Measurements from ENCODE around the gene DNAJC6. TPM values are rescaled to one million over a fixed set of nuclear protein-coding genes. Genes with fewer than 3 reads are reported as not detected.
A peak's percentile ranks its signal among the peaks of the same experiment; 100 is the strongest.

Gene DNAJC6
- total RNA-seq, 3 donors from 2014 or later (not counting 1 experiment from before 2014, with no cell fraction given), result 0.77 to 1.2 (median 0.89) TPM

DNA sequence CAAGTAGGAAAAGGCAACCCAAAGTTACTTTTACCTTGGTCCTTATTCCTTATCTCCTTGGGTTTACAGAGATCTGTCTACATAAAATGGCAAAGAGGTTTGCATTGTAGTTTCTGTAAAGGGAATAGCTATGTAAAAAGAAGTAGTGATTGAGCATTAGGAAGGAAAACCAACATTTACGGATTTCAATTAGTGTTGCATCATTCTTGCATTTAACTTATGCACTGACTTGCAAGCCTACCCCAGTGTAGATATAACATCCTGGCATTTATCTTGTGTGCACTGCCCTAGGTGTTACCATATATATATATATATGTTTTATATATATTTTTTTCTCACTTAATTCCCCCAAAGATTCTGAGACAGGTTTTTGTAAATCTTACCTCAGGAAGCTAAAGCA lies 107.4 kb downstream of the DNAJC6 start:
- Mint-ChIP-seq H3K4me1 (peaks cover 8 to 9% of the 10 kb centered on the region in 2 donors), H3K4me3 (no peak overlapping the region)

DNA sequence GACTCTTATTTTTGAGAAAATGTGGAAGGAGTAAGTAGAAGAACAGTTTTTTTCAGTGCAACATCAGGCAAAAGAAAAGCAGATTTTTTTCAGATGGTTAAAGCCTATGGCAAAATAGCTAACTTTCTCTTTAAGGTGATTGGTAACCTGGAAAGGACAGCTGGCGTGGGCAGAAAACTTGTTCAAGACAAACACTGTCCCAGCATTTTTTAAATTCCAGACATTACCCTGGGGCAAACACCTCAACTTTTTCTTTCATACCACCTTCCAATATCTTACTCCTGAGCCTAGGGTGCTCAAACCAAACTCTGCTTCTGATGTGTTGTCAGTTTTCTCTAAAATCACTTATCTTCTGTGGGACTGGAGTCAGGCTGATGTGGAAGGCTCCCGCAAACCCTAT lies 108.4 kb downstream of the DNAJC6 start:
- no peak overlapping the region for H3K4me3 Mint-ChIP-seq
- TF ChIP-seq, protein P1, sequence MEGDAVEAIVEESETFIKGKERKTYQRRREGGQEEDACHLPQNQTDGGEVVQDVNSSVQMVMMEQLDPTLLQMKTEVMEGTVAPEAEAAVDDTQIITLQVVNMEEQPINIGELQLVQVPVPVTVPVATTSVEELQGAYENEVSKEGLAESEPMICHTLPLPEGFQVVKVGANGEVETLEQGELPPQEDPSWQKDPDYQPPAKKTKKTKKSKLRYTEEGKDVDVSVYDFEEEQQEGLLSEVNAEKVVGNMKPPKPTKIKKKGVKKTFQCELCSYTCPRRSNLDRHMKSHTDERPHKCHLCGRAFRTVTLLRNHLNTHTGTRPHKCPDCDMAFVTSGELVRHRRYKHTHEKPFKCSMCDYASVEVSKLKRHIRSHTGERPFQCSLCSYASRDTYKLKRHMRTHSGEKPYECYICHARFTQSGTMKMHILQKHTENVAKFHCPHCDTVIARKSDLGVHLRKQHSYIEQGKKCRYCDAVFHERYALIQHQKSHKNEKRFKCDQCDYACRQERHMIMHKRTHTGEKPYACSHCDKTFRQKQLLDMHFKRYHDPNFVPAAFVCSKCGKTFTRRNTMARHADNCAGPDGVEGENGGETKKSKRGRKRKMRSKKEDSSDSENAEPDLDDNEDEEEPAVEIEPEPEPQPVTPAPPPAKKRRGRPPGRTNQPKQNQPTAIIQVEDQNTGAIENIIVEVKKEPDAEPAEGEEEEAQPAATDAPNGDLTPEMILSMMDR (IDR thresholded peaks at IDR 0.05), result no peak
- WGBS (ENCODE audit: insufficient coverage), result 82% methylated on average over 1 of the region's 2 CpGs
- Histone ChIP-seq H3K27ac (ENCODE audit: low read length) (no peak overlapping the region), H3K4me3 (ENCODE audit: low read length) (no peak overlapping the region), H3K36me3 (ENCODE audit: control insufficient read depth, insufficient read depth, low read length) (no peaks in the 10 kb centered on the region), H3K4me1 (ENCODE audit: control insufficient read depth, insufficient read depth, low read length) (peaks cover 13% of the 10 kb centered on the region), H3K27me3 (ENCODE audit: control insufficient read depth, insufficient read depth, low read length) (no peaks in the 10 kb centered on the region), H3K9me3 (ENCODE audit: control insufficient read depth, insufficient read depth, low read length) (no peaks in the 10 kb centered on the region)
- no peak overlapping the region for H3K27ac Mint-ChIP-seq
- H3K27me3 Mint-ChIP-seq (ENCODE audit: low read depth in 2 of 2), result peaks cover 11 to 36% of the 10 kb centered on the region in 2 donors
- no peaks in the 10 kb centered on the region for H3K36me3 Mint-ChIP-seq
- no peak for DNase-seq
- H3K9me3 Mint-ChIP-seq, result no peaks in the 10 kb centered on the region
- intact Hi-C loops (cut with micrococcal nuclease), result no loop called here
- peaks cover 8 to 9% of the 10 kb centered on the region in 2 donors for H3K4me1 Mint-ChIP-seq
- ATAC-seq, result no peak

More for the DNA sequence above, 107.4 kb downstream of the DNAJC6 start:
- H3K27ac Mint-ChIP-seq, result no peak overlapping the region
- intact Hi-C loops (cut with micrococcal nuclease), result no loop called here
- H3K36me3 ChIP-seq (ENCODE audit: control insufficient read depth, insufficient read depth, low read length), result no peaks in the 10 kb centered on the region
- no peaks in the 10 kb centered on the region for H3K9me3 ChIP-seq (ENCODE audit: control insufficient read depth, insufficient read depth, low read length)
- peaks cover 7% of the 10 kb centered on the region for H3K4me1 ChIP-seq (ENCODE audit: control insufficient read depth, insufficient read depth, low read length)
- H3K4me3 ChIP-seq (ENCODE audit: low read length), result no peak overlapping the region
- H3K36me3 Mint-ChIP-seq, result no peaks in the 10 kb centered on the region
- no peaks in the 10 kb centered on the region for H3K9me3 Mint-ChIP-seq
- TF ChIP-seq, protein P1 (IDR thresholded peaks at IDR 0.05), result no peak
- no peaks in the 10 kb centered on the region for H3K27me3 ChIP-seq (ENCODE audit: control insufficient read depth, insufficient read depth, low read length)
- H3K27me3 Mint-ChIP-seq (ENCODE audit: low read depth in 2 of 2), result peaks cover 19 to 45% of the 10 kb centered on the region in 2 donors
- DNase-seq, result no peak
- no peak overlapping the region for H3K27ac ChIP-seq (ENCODE audit: low read length)
- WGBS (ENCODE audit: insufficient coverage), result no CpG with 5 or more reads among the region's 1 CpG
- ATAC-seq, result no peak

DNA sequence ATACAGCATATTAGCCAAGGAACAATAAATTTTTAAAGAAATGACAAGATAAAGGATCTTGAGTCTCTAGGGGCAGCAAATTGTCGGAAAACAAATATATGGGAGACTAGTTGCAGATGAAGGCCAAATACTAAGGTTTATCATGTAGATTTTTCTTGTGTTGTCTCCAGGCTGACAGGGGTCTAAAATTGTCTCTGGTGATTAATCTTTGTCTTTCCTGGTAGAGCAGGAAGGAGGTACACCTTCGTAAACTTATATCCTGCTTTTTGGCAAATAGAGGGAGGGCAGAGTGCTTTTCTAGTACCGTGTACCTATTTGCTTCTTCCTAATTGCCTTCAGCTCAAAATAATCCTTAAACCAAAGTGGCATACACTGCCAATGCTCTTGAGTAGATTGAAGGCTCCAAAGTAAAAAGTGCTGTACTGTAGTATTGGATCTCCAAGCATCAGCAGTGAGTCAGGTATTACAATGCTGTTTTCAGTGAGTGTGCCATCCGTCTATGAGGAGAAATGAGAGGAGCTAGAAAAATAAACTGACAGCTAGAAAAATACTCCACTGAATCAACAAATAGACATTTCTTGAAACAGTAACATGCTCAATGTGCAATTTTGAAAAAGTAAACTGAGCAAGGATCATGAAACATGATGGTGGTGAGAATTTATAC lies 109.3 kb downstream of the DNAJC6 start:
- H3K9me3 Mint-ChIP-seq, result no peaks in the 10 kb centered on the region
- H3K27me3 Mint-ChIP-seq (ENCODE audit: low read depth in 2 of 2), result peaks cover 11 to 27% of the 10 kb centered on the region in 2 donors
- no peaks in the 10 kb centered on the region for H3K27me3 ChIP-seq (ENCODE audit: control insufficient read depth, insufficient read depth, low read length)
- TF ChIP-seq, protein P1 (IDR thresholded peaks at IDR 0.05), result no peak
- peaks cover 8 to 9% of the 10 kb centered on the region in 2 donors for H3K4me1 Mint-ChIP-seq
- peak overlapping the region; percentile 93 for H3K4me3 Mint-ChIP-seq
- H3K27ac ChIP-seq (ENCODE audit: low read length), result no peak overlapping the region
- H3K4me1 ChIP-seq (ENCODE audit: control insufficient read depth, insufficient read depth, low read length), result peaks cover 13% of the 10 kb centered on the region
- H3K36me3 Mint-ChIP-seq, result no peaks in the 10 kb centered on the region
- no peaks in the 10 kb centered on the region for H3K36me3 ChIP-seq (ENCODE audit: control insufficient read depth, insufficient read depth, low read length)
- intact Hi-C loops (cut with micrococcal nuclease), result no loop called here
- peak overlapping the region in 1 of 2 donors; percentile 22 for H3K27ac Mint-ChIP-seq
- 97% methylated on average over 3 of the region's 4 CpGs for WGBS (ENCODE audit: insufficient coverage)
- DNase-seq (no peak), ATAC-seq (no peak)
- H3K9me3 ChIP-seq (ENCODE audit: control insufficient read depth, insufficient read depth, low read length), result no peaks in the 10 kb centered on the region
- H3K4me3 ChIP-seq (ENCODE audit: low read length), result no peak overlapping the region

Measured in natural killer cell (primary cell).